Left colon (tissue), 2 donors: ENCODE data around the gene THAP3. TPM values are rescaled to one million over a fixed set of nuclear protein-coding genes. Genes with fewer than 3 reads are reported as not detected.

Experiments
- ATAC-seq: fragments of 200-7000 bp; cut with Tn5 transposase; one replicate; pipeline ENCODE4 v1.9.1; 2020; ENCODE audit warnings: mild to moderate bottlenecking, moderate library complexity
- DNase-seq, 2 donors: peaks; one replicate each; pipeline ENCODE4 v3.0.0-alpha.2; 2020
- intact Hi-C, 2 donors: fragments of 100-400 bp; cut with DNase I in 1 of 2; cut with micrococcal nuclease in 1 of 2; formaldehyde crosslinking; loops; one replicate each; pipeline versions ENCODE4 v1.11.2 to v1.14.0; 2022; cut with DNase I, micrococcal nuclease
- total RNA-seq, 2 donors: library from RNA; stranded (reverse); fragmentation: NEBNext Ultra II Directional; extraction: Animal tissue kit (Norgen Biotek cat#: 25700); gene quantifications; one replicate each; pipeline ENCODE4 v1.2.1, GENCODE V29; 2021
- donor health status: DM: no; HTN: no; CAD: no.
- donor health status: DM: yes; HTN: yes; CAD: no.

THAP3 gene
- total RNA-seq, 2 donors from 2014 or later, result 7.0 to 10.9 TPM

- ATAC-seq (peak; percentile 51), DNase-seq (peak in 1 of 2 donors; percentile 60)
- intact Hi-C loops, result no loop called here
These were observed 22.6 kb upstream of the THAP3 start for GRCh38 chr1:6601923-6602668.

- peak; percentile 86 to 87 for DNase-seq
- intact Hi-C loops, result no loop called here
- peak; percentile 75 for ATAC-seq
These were observed 21.9 kb upstream of the THAP3 start, which contains the start of gene KLHL21 for GRCh38 chr1:6602669-6603237. Gene KLHL21 (minus strand): TSS chr1:6602869. CDS start chr1:6602817, 52 bp downstream.

GRCh38 chr1:6603238-6603914 lies 21.3 kb upstream of the THAP3 start:
- peak in 1 of 2 donors; percentile 62 for DNase-seq
- intact Hi-C loops, result no loop called here
- ATAC-seq, result peak; percentile 38

- ATAC-seq (no peak), DNase-seq (peak; percentile 55 to 65)
- intact Hi-C loops, result no loop called here
These were observed 20.6 kb upstream of the THAP3 start for GRCh38 chr1:6603915-6604558.

GRCh38 chr1:6612641-6613360 lies 11.9 kb upstream of the THAP3 start:
- DNase-seq, result peak; percentile 70 to 71
- peak; percentile 52 for ATAC-seq
- intact Hi-C loops, result no loop called here

GRCh38 chr1:6613361-6614018 lies 11.2 kb upstream of the THAP3 start, which contains the start of gene PHF13:
Gene PHF13 (plus strand): TSS chr1:6613731. CDS start chr1:6614067, 336 bp downstream.
- peak; percentile 94 for ATAC-seq
- peak; percentile 99 to 100 for DNase-seq
- intact Hi-C loops, result no loop called here

- DNase-seq, result peak; percentile 60 to 76
- ATAC-seq, result peak; percentile 8
- intact Hi-C loops, result no loop called here
These were observed 10.4 kb upstream of the THAP3 start for GRCh38 chr1:6614019-6614928.

- DNase-seq (peak in 1 of 2 donors; percentile 36), ATAC-seq (no peak)
- intact Hi-C loops, result no loop called here
These were observed 9.5 kb upstream of the THAP3 start for GRCh38 chr1:6614929-6615785.

GRCh38 chr1:6619045-6619444 lies 5.6 kb upstream of the THAP3 start:
- ATAC-seq (no peak), DNase-seq (no peak)
- intact Hi-C loops, result no loop called here

GRCh38 chr1:6621429-6622391 lies 3.0 kb upstream of the THAP3 start:
- ATAC-seq (no peak), DNase-seq (no peak)
- intact Hi-C loops, result no loop called here

- DNase-seq (no peak), ATAC-seq (no peak)
- intact Hi-C loops, result no loop called here
These were observed 2.1 kb upstream of the THAP3 start for GRCh38 chr1:6622396-6623152.

GRCh38 chr1:6623269-6623965 lies 1.3 kb upstream of the THAP3 start:
- DNase-seq, result no peak
- intact Hi-C loops, result no loop called here
- no peak for ATAC-seq

GRCh38 chr1:6625584-6626149 lies 999 bp downstream of the THAP3 start:
- ATAC-seq, result peak; percentile 44
- peak; percentile 37 to 44 for DNase-seq

GRCh38 chr1:6627031-6627430 lies 2.4 kb downstream of the THAP3 start:
- DNase-seq (no peak), ATAC-seq (no peak)
- intact Hi-C loops, result no loop called here

More at GRCh38 chr1:6625584-6626149, 999 bp downstream of the THAP3 start:
- intact Hi-C loops, result no loop called here
